Measurements from ENCODE around the gene ADH1B. TPM values are rescaled to one million over a fixed set of nuclear protein-coding genes. Genes with fewer than 3 reads are reported as not detected.
A peak's percentile ranks its signal among the peaks of the same experiment; 100 is the strongest.

ADH1B gene
- total and polyA plus RNA-seq, 9 of the 15 experiments (the other 6 are each of a cell fraction or from before 2014, with no cell fraction given): 0.71 TPM; not detected in 8

DNA sequence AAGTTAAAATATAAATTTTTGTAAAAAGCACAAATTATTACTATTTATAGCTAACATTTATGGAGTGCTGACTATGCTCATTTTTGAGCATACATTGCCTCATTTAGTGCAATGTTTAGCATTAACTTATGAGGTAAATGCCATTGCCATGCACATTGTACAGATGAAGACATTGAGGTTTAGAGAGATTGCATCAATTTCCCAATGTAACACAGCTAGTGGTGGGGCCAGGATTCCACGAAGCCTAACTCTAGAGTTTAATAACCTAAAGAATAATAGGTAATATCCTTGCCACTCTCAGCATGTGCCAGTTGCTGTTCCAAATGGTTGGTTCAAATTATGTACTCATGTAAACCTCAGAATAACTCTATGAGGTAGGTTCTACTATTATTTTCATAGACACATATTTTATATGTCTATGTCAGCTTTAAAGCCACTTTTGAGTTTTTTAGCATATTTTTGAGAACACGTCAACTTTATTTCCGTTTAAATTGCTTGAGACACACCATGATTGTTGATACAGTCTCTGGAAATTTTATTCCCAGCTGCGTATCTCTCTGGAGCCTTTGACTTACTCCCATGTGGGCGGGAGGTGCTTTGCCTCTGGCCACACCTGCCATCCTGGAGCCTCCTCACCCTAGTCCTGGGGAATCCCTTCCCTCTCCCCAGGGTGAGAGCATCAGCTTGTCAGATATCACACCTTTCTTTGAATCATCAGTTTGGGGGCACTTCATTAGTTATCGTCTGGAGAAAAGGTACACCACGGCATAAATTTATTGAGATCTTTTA, 19.6 kb downstream of the ADH1B start (continued):
- TF ChIP-seq, protein P1, sequence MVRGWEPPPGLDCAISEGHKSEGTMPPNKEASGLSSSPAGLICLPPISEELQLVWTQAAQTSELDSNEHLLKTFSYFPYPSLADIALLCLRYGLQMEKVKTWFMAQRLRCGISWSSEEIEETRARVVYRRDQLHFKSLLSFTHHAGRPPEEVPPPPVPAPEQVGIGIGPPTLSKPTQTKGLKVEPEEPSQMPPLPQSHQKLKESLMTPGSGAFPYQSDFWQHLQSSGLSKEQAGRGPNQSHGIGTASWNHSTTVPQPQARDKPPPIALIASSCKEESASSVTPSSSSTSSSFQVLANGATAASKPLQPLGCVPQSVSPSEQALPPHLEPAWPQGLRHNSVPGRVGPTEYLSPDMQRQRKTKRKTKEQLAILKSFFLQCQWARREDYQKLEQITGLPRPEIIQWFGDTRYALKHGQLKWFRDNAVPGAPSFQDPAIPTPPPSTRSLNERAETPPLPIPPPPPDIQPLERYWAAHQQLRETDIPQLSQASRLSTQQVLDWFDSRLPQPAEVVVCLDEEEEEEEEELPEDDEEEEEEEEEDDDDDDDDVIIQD (CRISPR knock-in tag; IDR thresholded peaks at IDR 0.05): no peak
- TF ChIP-seq, protein P2, sequence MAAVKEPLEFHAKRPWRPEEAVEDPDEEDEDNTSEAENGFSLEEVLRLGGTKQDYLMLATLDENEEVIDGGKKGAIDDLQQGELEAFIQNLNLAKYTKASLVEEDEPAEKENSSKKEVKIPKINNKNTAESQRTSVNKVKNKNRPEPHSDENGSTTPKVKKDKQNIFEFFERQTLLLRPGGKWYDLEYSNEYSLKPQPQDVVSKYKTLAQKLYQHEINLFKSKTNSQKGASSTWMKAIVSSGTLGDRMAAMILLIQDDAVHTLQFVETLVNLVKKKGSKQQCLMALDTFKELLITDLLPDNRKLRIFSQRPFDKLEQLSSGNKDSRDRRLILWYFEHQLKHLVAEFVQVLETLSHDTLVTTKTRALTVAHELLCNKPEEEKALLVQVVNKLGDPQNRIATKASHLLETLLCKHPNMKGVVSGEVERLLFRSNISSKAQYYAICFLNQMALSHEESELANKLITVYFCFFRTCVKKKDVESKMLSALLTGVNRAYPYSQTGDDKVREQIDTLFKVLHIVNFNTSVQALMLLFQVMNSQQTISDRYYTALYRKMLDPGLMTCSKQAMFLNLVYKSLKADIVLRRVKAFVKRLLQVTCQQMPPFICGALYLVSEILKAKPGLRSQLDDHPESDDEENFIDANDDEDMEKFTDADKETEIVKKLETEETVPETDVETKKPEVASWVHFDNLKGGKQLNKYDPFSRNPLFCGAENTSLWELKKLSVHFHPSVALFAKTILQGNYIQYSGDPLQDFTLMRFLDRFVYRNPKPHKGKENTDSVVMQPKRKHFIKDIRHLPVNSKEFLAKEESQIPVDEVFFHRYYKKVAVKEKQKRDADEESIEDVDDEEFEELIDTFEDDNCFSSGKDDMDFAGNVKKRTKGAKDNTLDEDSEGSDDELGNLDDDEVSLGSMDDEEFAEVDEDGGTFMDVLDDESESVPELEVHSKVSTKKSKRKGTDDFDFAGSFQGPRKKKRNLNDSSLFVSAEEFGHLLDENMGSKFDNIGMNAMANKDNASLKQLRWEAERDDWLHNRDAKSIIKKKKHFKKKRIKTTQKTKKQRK (IDR thresholded peaks at IDR 0.05; ENCODE audit: borderline replicate concordance, low read depth, low read length): no peak
- TF ChIP-seq NBN (IDR thresholded peaks at IDR 0.05; ENCODE audit: low read depth): no peak
- TF ChIP-seq LCOR (CRISPR knock-in tag; IDR thresholded peaks at IDR 0.05): no peak

DNA sequence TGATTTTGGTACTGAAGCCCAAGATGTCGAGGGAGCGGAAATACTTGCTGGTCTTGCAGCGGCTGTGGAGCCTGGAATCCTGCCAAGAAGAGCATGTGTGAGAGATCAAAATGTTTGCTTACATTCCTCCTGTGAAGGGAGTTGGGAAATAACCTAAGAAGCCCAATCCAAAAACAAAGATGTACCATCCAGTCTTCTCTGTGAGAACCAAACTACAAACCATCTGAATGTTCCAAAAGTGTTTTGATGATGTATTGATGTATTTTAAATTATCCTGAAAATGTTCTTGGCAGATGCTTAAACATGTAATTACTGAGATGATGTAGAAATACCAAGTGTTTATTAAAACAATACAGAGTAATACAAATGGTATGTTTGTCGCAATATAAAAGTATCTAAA, 20.3 kb downstream of the ADH1B start:
- H3K27me3 ChIP-seq (ENCODE audit: control insufficient read depth in 2 of 2, insufficient read depth in 2 of 2, low read length in 2 of 2): no peaks in the 10 kb centered on the region
- no peak overlapping the region for H2AFZ ChIP-seq (ENCODE audit: low read depth, low read length)
- DNase-seq (ENCODE audit: extremely low read depth in 1 of 4, low spot score in 3 of 4) (peak in 3 of 4 experiments; percentile 8 to 14 (median 9)), FAIRE-seq (no peak), ATAC-seq (no peak)
- ChIA-PET POLR2A (no interaction called here), CTCF (ENCODE audit: low intra/inter-chr PET ratio) (no interaction called here)
- 2% methylated on average over 4 of the region's 4 CpGs for WGBS (ENCODE audit: insufficient coverage, low coverage, missing lambda C conversion rate)
- no peak overlapping the region for H3K9ac ChIP-seq (ENCODE audit: insufficient read depth in 1 of 2, low read depth in 2 of 2, low read length in 2 of 2)
- no peaks in the 10 kb centered on the region for H3K4me1 ChIP-seq (replicated peaks in 1 of 2; ENCODE audit: control insufficient read depth in 2 of 2, insufficient read depth in 2 of 2, low read length in 2 of 2)
- TF ChIP-seq NR2F6 (CRISPR knock-in tag; IDR thresholded peaks at IDR 0.05) (no peak), NFIC (IDR thresholded peaks at IDR 0.05) (peak; percentile 62), ZNF146 (CRISPR knock-in tag; IDR thresholded peaks at IDR 0.05; ENCODE audit: unreplicated experiment) (no peak), TRIM24 (IDR thresholded peaks at IDR 0.05) (no peak)
- H3K79me2 ChIP-seq (ENCODE audit: control insufficient read depth, insufficient read depth, low read length): no peaks in the 10 kb centered on the region
- H3K9me1 ChIP-seq (ENCODE audit: control insufficient read depth, insufficient read depth, low read length): no peaks in the 10 kb centered on the region
- in situ Hi-C loops (cut with MboI) (no loop called here), intact Hi-C loops (cut with micrococcal nuclease) (no loop called here)
- no peaks in the 10 kb centered on the region for H3K36me3 ChIP-seq (ENCODE audit: control insufficient read depth, insufficient read depth, low read length)
- H4K20me1 ChIP-seq (replicated peaks; ENCODE audit: control insufficient read depth, insufficient read depth, low read length): no peaks in the 10 kb centered on the region
- H3K27ac ChIP-seq (ENCODE audit: extremely low read depth, low read depth, low read length): no peak overlapping the region
- no TSS peak for BruUV-seq (replicated peaks)
- no peak overlapping the region for H3K4me2 ChIP-seq (ENCODE audit: insufficient read depth, low read length)
- H3K4me3 ChIP-seq: no peak overlapping the region
- H3K9me3 ChIP-seq (replicated peaks; ENCODE audit: control insufficient read depth, insufficient read depth, low read depth, low read length): no peaks in the 10 kb centered on the region

Data from K562 (cell line).